HEK293 (cell line): Measurements from ENCODE around the gene PRTG.

Source experiments
- CTCF ChIP-seq: fragments of 450-650 bp; formaldehyde crosslinking; IDR thresholded peaks from 2 replicates; pipeline ENCODE4 v1.5.1; 2016; ENCODE audit warnings: missing biosample characterization, missing genetic modification characterization
- TCF7L2 ChIP-seq: IDR thresholded peaks from 2 replicates; pipeline ENCODE4 v1.6.1; 2011; ENCODE audit warnings: low read depth, mild to moderate bottlenecking, inconsistent platforms, low read length, moderate library complexity, borderline replicate concordance
- ZNF138 ChIP-seq: fragments of 450-650 bp; formaldehyde crosslinking; IDR thresholded peaks from 2 replicates; pipeline ENCODE4 v1.5.1; 2016; ENCODE audit warnings: missing biosample characterization, missing genetic modification characterization, borderline replicate concordance
- ZNF2 ChIP-seq: fragments of 450-650 bp; formaldehyde crosslinking; IDR thresholded peaks from 2 replicates; pipeline ENCODE4 v1.5.1; 2016; ENCODE audit warnings: missing biosample characterization, missing genetic modification characterization
- ZNF707 ChIP-seq: fragments of 450-650 bp; formaldehyde crosslinking; IDR thresholded peaks from 2 replicates; pipeline ENCODE4 v1.5.1; 2016; ENCODE audit warnings: missing biosample characterization, missing genetic modification characterization
- ZSCAN18 ChIP-seq: fragments of 450-650 bp; formaldehyde crosslinking; IDR thresholded peaks from 2 replicates; pipeline ENCODE4 v1.5.1; 2016; ENCODE audit warnings: missing biosample characterization, missing genetic modification characterization

DNA sequence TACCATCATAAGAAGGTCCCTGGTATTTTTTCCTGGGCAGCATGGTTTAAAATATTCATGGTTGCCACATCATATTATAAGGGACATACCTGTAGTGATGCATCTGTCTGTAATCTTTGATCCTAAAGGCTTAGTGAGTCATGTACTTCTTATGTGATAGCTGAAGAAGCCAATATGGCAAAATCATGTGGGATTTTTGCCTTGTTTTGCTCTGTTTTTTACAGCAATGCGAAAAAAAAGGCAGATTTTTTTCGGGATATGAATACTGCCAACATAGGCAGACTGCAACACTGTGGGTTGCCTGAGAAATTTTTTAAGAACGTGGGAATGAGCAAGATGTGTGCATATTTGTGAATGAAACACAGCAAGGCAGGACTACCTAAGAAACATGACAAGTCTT is 143.5 kb downstream of the PRTG start:
- TF ChIP-seq CTCF (tag by site-specific recombination) (no peak), ZNF138 (no peak), TCF7L2 (no peak), ZSCAN18 (tag by site-specific recombination) (no peak), ZNF707 (tag by site-specific recombination) (no peak), ZNF2 (tag by site-specific recombination) (no peak)
